COR-L47 (cell line): ENCODE measurements around the gene RABGGTB.
"Not testable (repeated sequence)": the region's sequence is repeated elsewhere in the genome, so short reads cannot be mapped to it uniquely, and the experiment has no call there.

Experiments
- DNase-seq: peaks from one replicate; lab custom pipeline; 2025; lab: John Stamatoyannopoulos, UW

RABGGTB gene

DNA sequence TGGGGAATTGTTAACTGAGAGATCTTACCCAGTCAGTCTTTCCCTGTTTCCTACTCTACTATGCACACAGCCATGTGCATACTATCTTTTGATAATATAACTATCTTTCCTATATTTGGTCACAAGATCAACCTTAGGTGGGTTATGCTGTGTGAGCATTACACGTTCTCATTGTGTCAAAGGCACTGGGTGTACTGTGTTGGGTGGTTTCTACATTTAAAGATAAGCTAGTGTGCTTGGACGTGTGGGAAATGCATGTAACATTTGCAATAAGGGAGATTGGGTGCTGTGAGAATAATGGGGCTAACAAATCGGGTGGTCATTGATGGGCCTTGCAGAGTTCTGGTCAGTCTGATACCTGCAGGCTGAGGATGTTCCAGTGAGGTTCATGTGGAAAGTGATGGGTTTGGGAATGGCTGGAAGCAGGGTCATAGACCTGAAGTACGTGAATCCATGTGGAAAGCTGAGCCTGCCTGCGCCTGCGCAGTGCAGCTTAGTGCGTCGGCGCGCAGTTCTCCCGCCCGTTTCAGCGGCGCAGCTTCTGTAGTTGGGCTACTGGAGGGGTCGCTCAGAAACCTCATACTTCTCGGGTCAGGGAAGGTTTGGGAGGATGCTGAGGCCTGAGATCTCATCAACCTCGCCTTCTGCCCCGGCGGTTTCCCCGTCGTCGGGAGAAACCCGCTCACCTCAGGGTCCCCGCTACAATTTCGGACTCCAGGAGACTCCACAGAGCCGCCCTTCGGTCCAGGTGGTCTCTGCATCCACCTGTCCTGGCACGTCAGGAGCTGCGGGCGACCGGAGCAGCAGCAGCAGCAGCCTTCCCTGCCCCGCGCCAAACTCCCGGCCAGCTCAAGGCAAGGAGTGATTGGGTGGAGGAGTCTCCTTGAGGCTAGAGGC, 10.6 kb downstream of the RABGGTB start, which contains the start of gene MSH4:
TSS of gene MSH4 (plus strand) at position 507 of the 897 bp plus-strand sequence. CDS start at position 611, 104 bp downstream.
- no peak for DNase-seq

- DNase-seq: no peak
These were observed 11.2 kb downstream of the RABGGTB start for GRCh38 chr1:75797273-75797588.

GRCh38 chr1:75797606-75798216, 11.7 kb downstream of the RABGGTB start:
- no peak for DNase-seq

DNA sequence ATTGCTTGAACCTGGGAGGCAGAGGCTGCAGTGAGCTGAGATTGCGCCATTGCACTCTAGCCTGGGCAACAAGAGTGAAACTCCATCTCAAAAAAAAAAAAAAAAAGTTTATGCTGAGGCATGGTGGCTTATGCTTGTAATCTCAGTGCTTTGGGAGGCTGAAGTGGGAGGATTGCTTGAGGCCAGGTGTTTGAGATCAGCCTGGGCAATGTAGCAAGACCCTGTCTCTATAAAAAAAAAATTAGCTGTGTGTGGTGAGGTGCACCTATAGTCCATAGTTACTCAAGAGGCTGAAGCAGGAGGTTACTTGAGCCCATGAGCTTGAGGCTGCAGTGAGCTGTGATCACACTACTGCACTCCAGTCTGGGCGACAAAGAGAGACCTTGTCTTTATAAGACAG, 15.4 kb downstream of the RABGGTB start:
- not testable (repeated sequence) for DNase-seq

- no peak for DNase-seq
These were observed 22.9 kb downstream of the RABGGTB start for GRCh38 chr1:75808921-75809320.

GRCh38 chr1:75810113-75810512, 24.1 kb downstream of the RABGGTB start:
- DNase-seq: not testable (repeated sequence)

- no peak for DNase-seq
These were observed 25.3 kb downstream of the RABGGTB start for GRCh38 chr1:75811211-75811981.

GRCh38 chr1:75812065-75812464, 26.0 kb downstream of the RABGGTB start:
- DNase-seq: no peak

GRCh38 chr1:75823596-75823995, 37.5 kb downstream of the RABGGTB start:
- not testable (repeated sequence) for DNase-seq

- DNase-seq: no peak
These were observed 50.6 kb downstream of the RABGGTB start for GRCh38 chr1:75836528-75837100.

GRCh38 chr1:75838079-75838478, 52.0 kb downstream of the RABGGTB start:
- no peak for DNase-seq

GRCh38 chr1:75841421-75841820, 55.4 kb downstream of the RABGGTB start:
- no peak for DNase-seq
